Left lung (tissue), 10 donors: Measurements from ENCODE around the gene SPATA19. TPM values are rescaled to one million over a fixed set of nuclear protein-coding genes. Genes with fewer than 3 reads are reported as not detected.
"Not testable (repeated sequence)": the region's sequence is repeated elsewhere in the genome, so short reads cannot be mapped to it uniquely, and the experiment has no call there.

Experiments
- ATAC-seq: fragments of 200-7000 bp; cut with Tn5 transposase; one replicate; pipeline ENCODE4 v1.9.1; 2020; ENCODE audit warnings: moderate library complexity
- DNase-seq, 4 donors: peaks; one replicate each; pipeline ENCODE4 v3.0.0-alpha.2; 2013 to 2020
- H3K27ac ChIP-seq, 2 donors: fragments of 200-600 bp; sonication (generic) in 1 of 2; one replicate each; pipeline versions ENCODE4 v1.5.0 to v1.8.0; 2020 to 2021
- H3K27me3 ChIP-seq, 2 donors: fragments of 200-600 bp; sonication (generic) in 1 of 2; one replicate each; pipeline versions ENCODE4 v1.5.0 to v1.8.0; 2020 to 2021
- H3K36me3 ChIP-seq, 2 donors: fragments of 200-600 bp; sonication (generic) in 1 of 2; one replicate each; pipeline versions ENCODE4 v1.5.0 to v1.8.0; 2020 to 2021
- H3K4me1 ChIP-seq, 2 donors: fragments of 200-600 bp; one replicate each; pipeline ENCODE4 v1.8.0; 2021
- H3K4me3 ChIP-seq, 2 donors: fragments of 200-600 bp; sonication (generic) in 1 of 2; one replicate each; pipeline versions ENCODE4 v1.5.0 to v1.8.0; 2020 to 2021; ENCODE audit warnings: mild to moderate bottlenecking in 1 of 2
- H3K9me3 ChIP-seq, 2 donors: fragments of 200-600 bp; sonication (generic) in 1 of 2; one replicate each; pipeline versions ENCODE4 v1.5.0 to v1.8.0; 2020 to 2021
- CTCF ChIP-seq, 2 donors: fragments of 200-600 bp; sonication (generic) in 1 of 2; IDR thresholded peaks; one replicate each; pipeline versions ENCODE4 v1.5.0 to v1.8.0; 2021; ENCODE audit warnings: antibody characterized with exemption in 2 of 2
- intact Hi-C, 2 donors: fragments of 100-400 bp; cut with DNase I; formaldehyde crosslinking; loops; one replicate each; pipeline versions ENCODE4 v1.11.2 to v1.14.2; 2022
- polyA plus RNA-seq, 6 donors: library from polyadenylated mRNA; unstranded; fragments of 120-200 nt; gene quantifications; one replicate each; pipeline ENCODE4 v1.2.1, GENCODE V29; 2013; ENCODE audit not compliant: insufficient read length in 6 of 6
- total RNA-seq, 2 donors: library from RNA; stranded (reverse); fragmentation: NEBNext Ultra II Directional; extraction: Animal tissue kit (Norgen Biotek cat#: 25700); gene quantifications; one replicate each; pipeline ENCODE4 v1.2.1, GENCODE V29; 2021
- donor health status: DM: no; HTN: yes; CAD: no.
- donor health status: DM: no; HTN: no; CAD: no.

SPATA19 gene
- total and polyA plus RNA-seq, 8 donors, result not detected

- ATAC-seq (no peak), DNase-seq (no peak)
- Histone ChIP-seq H3K27ac (no peak overlapping the region), H3K4me3 (no peak overlapping the region), H3K27me3 (peaks cover 0 to 5% of the 10 kb centered on the region in 2 donors), H3K4me1 (no peaks in the 10 kb centered on the region), H3K36me3 (no peaks in the 10 kb centered on the region), H3K9me3 (no peaks in the 10 kb centered on the region)
- intact Hi-C loops, result no loop called here
- TF ChIP-seq CTCF (IDR thresholded peaks at IDR 0.05), result no peak
Measured at GRCh38 chr11:133867456-133867855, 22.1 kb upstream of the SPATA19 start.

GRCh38 chr11:133865466-133865865 lies 20.2 kb upstream of the SPATA19 start:
- no peak for TF ChIP-seq CTCF (IDR thresholded peaks at IDR 0.05)
- no peak for DNase-seq

GRCh38 chr11:133864756-133865155 lies 19.4 kb upstream of the SPATA19 start:
- Histone ChIP-seq H3K9me3 (no peaks in the 10 kb centered on the region), H3K4me1 (no peaks in the 10 kb centered on the region), H3K4me3 (no peak overlapping the region), H3K27me3 (peaks cover 0 to 8% of the 10 kb centered on the region in 2 donors), H3K36me3 (no peaks in the 10 kb centered on the region), H3K27ac (no peak overlapping the region)
- no peak for TF ChIP-seq CTCF (IDR thresholded peaks at IDR 0.05)
- ATAC-seq (no peak), DNase-seq (no peak)
- intact Hi-C loops, result no loop called here

More at GRCh38 chr11:133865466-133865865, 20.2 kb upstream of the SPATA19 start:
- H3K4me3 ChIP-seq, result no peak overlapping the region
- H3K36me3 ChIP-seq, result no peaks in the 10 kb centered on the region
- H3K27me3 ChIP-seq, result peaks cover 0 to 5% of the 10 kb centered on the region in 2 donors
- no peak overlapping the region for H3K27ac ChIP-seq
- ATAC-seq, result no peak
- intact Hi-C loops, result no loop called here
- H3K4me1 ChIP-seq, result no peaks in the 10 kb centered on the region
- H3K9me3 ChIP-seq, result no peaks in the 10 kb centered on the region

- no peak overlapping the region for H3K27ac ChIP-seq
- no peaks in the 10 kb centered on the region for H3K9me3 ChIP-seq
- ATAC-seq (no peak), DNase-seq (no peak)
- no peak overlapping the region for H3K4me3 ChIP-seq
- H3K36me3 ChIP-seq, result no peaks in the 10 kb centered on the region
- intact Hi-C loops, result no loop called here
- no peak for TF ChIP-seq CTCF (IDR thresholded peaks at IDR 0.05)
- H3K4me1 ChIP-seq, result no peaks in the 10 kb centered on the region
- peaks cover 0 to 13% of the 10 kb centered on the region in 2 donors for H3K27me3 ChIP-seq
Measured at GRCh38 chr11:133860151-133860550, 14.8 kb upstream of the SPATA19 start.

GRCh38 chr11:133854330-133854960 lies 9.1 kb upstream of the SPATA19 start:
- H3K4me1 ChIP-seq, H3K36me3 ChIP-seq, intact Hi-C loops, H3K9me3 ChIP-seq, DNase-seq, H3K27ac ChIP-seq, H3K4me3 ChIP-seq, ATAC-seq: not testable (repeated sequence)
- peaks cover 0 to 16% of the 10 kb centered on the region in 2 donors for H3K27me3 ChIP-seq

GRCh38 chr11:133844217-133844616 lies 1.1 kb downstream of the SPATA19 start:
- H3K36me3 ChIP-seq, result no peaks in the 10 kb centered on the region
- H3K4me3 ChIP-seq, result no peak overlapping the region
- no peak for ATAC-seq
- DNase-seq, result no peak
- H3K27ac ChIP-seq, result no peak overlapping the region
- H3K9me3 ChIP-seq, result no peaks in the 10 kb centered on the region
- no peaks in the 10 kb centered on the region for H3K4me1 ChIP-seq
- intact Hi-C loops, result no loop called here
- no peak for TF ChIP-seq CTCF (IDR thresholded peaks at IDR 0.05)
- peaks cover 0 to 4% of the 10 kb centered on the region in 2 donors for H3K27me3 ChIP-seq
